Activated B cell treated with CpG ODN at 0.5 μM for 24 hours (primary cell): ENCODE results near the gene CFAP210. TPM values are rescaled to one million over a fixed set of nuclear protein-coding genes. Genes with fewer than 3 reads are reported as not detected.

Source experiments
- ATAC-seq: fragments of 200-7000 bp; cut with Tn5 transposase; one replicate; pipeline ENCODE4 v1.10.0; 2021; ENCODE audit warnings: low read depth, mild to moderate bottlenecking, moderate library complexity
- CTCF ChIA-PET: fragments of 350-600 bp; sonication (Branson Sonifier 250); formaldehyde crosslinking; loops from one replicate; lab custom pipeline; 2021; ENCODE audit warnings: antibody characterized with exemption; lab: Charles Lee
- POLR2A ChIA-PET: fragments of 350-600 bp; sonication (Branson Sonifier 250); formaldehyde crosslinking; loops from one replicate; lab custom pipeline; 2021; ENCODE audit warnings: antibody characterized with exemption; lab: Charles Lee
- DNase-seq: peaks from one replicate; pipeline ENCODE4 v3.0.0; 2022
- H3K27ac Mint-ChIP-seq: one replicate; pipeline ENCODE4 v1.8.0; 2020; ENCODE audit warnings: mixed read lengths
- H3K27me3 Mint-ChIP-seq: one replicate; pipeline ENCODE4 v1.8.0; 2021; ENCODE audit warnings: mixed read lengths
- H3K36me3 Mint-ChIP-seq: one replicate; pipeline ENCODE4 v1.8.0; 2021; ENCODE audit warnings: low read depth, mixed read lengths
- H3K4me1 Mint-ChIP-seq: one replicate; pipeline ENCODE4 v1.8.0; 2021; ENCODE audit warnings: mixed read lengths
- H3K4me3 Mint-ChIP-seq: one replicate; pipeline ENCODE4 v1.8.0; 2020; ENCODE audit warnings: mild to moderate bottlenecking, mixed read lengths
- H3K9me3 Mint-ChIP-seq: one replicate; pipeline ENCODE4 v1.8.0; 2020; ENCODE audit warnings: mixed read lengths
- intact Hi-C: fragments of 100-400 bp; cut with micrococcal nuclease; formaldehyde crosslinking; loops from one replicate; pipeline ENCODE4 v1.15.1; 2024
- total RNA-seq: library from RNA; stranded (reverse); gene quantifications from 2 replicates; pipeline ENCODE4 v1.2.3, GENCODE V29; 2022
- TF ChIP-seq, protein P1 (sequence below): fragments of 200-600 bp; IDR thresholded peaks from one replicate; pipeline ENCODE4 v1.8.0; 2022; ENCODE audit warnings: antibody characterized with exemption, mild to moderate bottlenecking

CFAP210 gene
- total RNA-seq, 1 donor from 2014 or later: not detected

DNA sequence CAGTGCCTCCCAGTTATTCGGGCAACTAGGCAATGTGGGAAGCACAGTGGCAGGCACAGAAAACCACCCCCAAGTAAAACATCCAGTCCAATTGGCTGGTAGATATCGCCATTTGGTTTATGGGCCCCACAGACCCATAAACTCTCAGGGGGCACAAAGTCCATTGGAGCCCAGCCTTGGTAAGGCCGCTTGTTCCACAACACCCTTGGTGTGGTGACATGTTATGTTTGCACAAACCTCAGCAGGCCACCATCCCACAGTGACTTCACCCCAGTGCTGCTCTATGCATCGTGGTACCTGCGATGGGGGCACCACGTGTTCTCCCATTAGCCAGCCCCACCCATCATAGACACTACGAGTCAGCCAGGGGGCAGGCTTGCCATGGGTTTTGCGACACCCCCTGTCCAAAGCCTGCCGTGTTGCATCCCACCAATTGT is 18.6 kb upstream of the CFAP210 start:
- ChIA-PET CTCF (no interaction called here), POLR2A (no interaction called here)
- no peaks in the 10 kb centered on the region for H3K4me1 Mint-ChIP-seq
- TF ChIP-seq, protein P1, sequence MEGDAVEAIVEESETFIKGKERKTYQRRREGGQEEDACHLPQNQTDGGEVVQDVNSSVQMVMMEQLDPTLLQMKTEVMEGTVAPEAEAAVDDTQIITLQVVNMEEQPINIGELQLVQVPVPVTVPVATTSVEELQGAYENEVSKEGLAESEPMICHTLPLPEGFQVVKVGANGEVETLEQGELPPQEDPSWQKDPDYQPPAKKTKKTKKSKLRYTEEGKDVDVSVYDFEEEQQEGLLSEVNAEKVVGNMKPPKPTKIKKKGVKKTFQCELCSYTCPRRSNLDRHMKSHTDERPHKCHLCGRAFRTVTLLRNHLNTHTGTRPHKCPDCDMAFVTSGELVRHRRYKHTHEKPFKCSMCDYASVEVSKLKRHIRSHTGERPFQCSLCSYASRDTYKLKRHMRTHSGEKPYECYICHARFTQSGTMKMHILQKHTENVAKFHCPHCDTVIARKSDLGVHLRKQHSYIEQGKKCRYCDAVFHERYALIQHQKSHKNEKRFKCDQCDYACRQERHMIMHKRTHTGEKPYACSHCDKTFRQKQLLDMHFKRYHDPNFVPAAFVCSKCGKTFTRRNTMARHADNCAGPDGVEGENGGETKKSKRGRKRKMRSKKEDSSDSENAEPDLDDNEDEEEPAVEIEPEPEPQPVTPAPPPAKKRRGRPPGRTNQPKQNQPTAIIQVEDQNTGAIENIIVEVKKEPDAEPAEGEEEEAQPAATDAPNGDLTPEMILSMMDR: no peak
- DNase-seq (no peak), ATAC-seq (no peak)
- no peak overlapping the region for H3K4me3 Mint-ChIP-seq
- no peak overlapping the region for H3K27ac Mint-ChIP-seq
- H3K9me3 Mint-ChIP-seq: peaks cover 6% of the 10 kb centered on the region
- H3K27me3 Mint-ChIP-seq: no peaks in the 10 kb centered on the region
- peaks cover 10% of the 10 kb centered on the region for H3K36me3 Mint-ChIP-seq
- intact Hi-C loops: no loop called here

DNA sequence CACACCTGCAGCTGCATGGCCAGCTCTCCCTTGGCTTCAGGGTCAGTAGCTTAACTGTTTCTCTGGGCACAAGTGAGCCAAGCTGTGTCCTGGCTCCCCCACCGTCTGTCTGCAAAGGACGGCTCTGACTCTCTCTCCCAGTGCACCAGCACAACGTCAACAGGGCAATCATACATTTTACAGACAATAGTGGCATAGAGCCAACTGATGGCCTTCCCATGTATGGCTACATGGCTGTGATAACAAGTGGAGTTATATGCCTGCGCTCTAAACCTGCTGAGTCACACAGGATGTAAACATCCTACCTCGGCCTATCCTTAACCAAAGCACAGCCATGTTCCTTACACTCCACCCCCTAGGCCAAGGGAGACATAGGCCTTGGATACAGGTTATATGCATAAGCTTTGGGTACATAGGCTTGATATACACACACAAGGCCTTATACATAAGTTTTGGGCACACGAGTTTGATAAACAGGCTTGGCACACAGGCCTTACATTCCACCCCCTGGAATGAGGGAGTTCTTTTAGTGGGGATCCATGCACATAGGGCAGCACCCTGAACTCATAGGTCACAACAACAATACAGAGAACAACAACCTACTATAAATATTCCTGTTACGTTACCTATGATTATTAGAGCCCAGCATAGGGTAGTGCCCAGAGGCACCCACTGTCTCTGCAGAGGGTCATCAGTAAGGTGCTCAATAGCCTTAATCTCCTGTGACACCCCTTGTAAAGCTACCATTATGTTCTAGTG is 17.7 kb upstream of the CFAP210 start:
- no peak for ATAC-seq
- intact Hi-C loops: no loop called here
- H3K27me3 Mint-ChIP-seq: no peaks in the 10 kb centered on the region
- H3K36me3 Mint-ChIP-seq: peaks cover 10% of the 10 kb centered on the region
- CTCF ChIA-PET: no interaction called here
- H3K4me3 Mint-ChIP-seq: no peak overlapping the region
- peaks cover 6% of the 10 kb centered on the region for H3K9me3 Mint-ChIP-seq
- no peak overlapping the region for H3K27ac Mint-ChIP-seq
- TF ChIP-seq, protein P1: no peak
- POLR2A ChIA-PET: no interaction called here
- DNase-seq: no peak
- no peaks in the 10 kb centered on the region for H3K4me1 Mint-ChIP-seq

DNA sequence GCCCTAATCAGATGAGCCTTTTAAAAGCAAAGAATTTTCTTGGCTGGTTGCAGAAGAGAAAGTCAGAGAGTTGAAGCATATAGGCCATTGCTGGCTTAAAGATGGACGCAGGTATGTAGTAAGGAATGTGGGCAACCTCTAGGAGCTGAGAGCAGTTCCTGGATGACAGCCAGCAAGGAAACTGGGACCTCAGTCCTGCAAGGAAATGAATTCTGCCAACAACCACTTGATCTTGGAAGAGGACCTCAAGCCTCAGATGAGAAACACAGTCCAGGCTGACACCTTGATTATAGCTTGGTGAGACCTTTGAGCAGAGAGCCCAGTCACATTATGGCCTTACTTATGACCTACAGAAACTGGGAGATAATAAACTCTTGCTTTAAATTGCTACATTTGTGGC is 15.8 kb upstream of the CFAP210 start:
- H3K27ac Mint-ChIP-seq: no peak overlapping the region
- intact Hi-C loops: no loop called here
- POLR2A ChIA-PET: no interaction called here
- H3K27me3 Mint-ChIP-seq: no peaks in the 10 kb centered on the region
- TF ChIP-seq, protein P1: no peak
- no peak overlapping the region for H3K4me3 Mint-ChIP-seq
- H3K36me3 Mint-ChIP-seq: peaks cover 10% of the 10 kb centered on the region
- peaks cover 6% of the 10 kb centered on the region for H3K9me3 Mint-ChIP-seq
- DNase-seq (no peak), ATAC-seq (no peak)
- CTCF ChIA-PET: no interaction called here
- H3K4me1 Mint-ChIP-seq: no peaks in the 10 kb centered on the region

DNA sequence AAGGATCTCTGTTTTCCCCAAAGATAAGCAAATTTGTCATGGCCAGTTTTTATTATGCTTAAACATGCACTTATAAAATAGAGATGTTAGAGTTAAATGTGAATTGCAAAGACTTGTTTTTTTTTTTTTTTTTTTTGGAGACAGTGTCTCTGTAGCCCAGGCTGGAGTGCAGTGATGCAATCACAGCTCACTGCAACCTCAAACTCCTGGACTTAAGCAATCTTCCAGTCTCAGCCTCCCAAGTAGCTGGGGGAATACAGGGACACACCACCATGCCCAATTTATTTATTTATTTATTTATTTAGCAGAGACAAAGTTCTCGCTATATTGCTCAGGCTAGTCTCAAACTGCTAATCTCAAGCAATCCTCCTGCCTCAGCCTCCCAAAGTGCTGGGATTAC is 15.1 kb upstream of the CFAP210 start:
- TF ChIP-seq, protein P1: no peak
- H3K9me3 Mint-ChIP-seq: peaks cover 6% of the 10 kb centered on the region
- ATAC-seq: no peak
- intact Hi-C loops: no loop called here
- H3K27ac Mint-ChIP-seq: no peak overlapping the region
- H3K4me3 Mint-ChIP-seq: no peak overlapping the region
- H3K27me3 Mint-ChIP-seq: no peaks in the 10 kb centered on the region
- DNase-seq: no peak
- H3K36me3 Mint-ChIP-seq: peaks cover 10% of the 10 kb centered on the region
- POLR2A ChIA-PET: no interaction called here
- H3K4me1 Mint-ChIP-seq: no peaks in the 10 kb centered on the region
- CTCF ChIA-PET: no interaction called here

DNA sequence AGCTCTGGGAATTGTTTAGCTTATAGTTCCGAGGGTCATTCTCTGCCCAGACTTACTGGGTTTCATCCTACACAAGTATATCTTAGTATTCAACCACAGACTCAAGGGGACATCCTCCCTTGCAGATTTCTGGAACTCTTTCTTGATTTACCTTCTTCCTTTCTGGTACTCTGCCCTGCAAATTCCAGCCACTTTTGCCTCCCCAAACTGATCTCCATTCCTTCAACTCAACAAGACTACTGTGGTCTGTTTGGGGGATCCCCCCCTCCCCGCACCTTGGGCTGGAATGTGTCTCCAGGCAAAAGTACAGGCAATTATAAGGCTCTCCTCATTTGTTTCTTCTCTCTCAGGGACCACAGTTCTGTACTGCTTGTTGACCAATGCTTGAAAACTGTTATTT is 13.4 kb upstream of the CFAP210 start:
- intact Hi-C loops: no loop called here
- Mint-ChIP-seq H3K4me3 (no peak overlapping the region), H3K4me1 (no peaks in the 10 kb centered on the region), H3K27me3 (no peaks in the 10 kb centered on the region), H3K27ac (no peak overlapping the region), H3K9me3 (peaks cover 6% of the 10 kb centered on the region), H3K36me3 (peaks cover 10% of the 10 kb centered on the region)
- ATAC-seq: no peak
- CTCF ChIA-PET: no interaction called here
- DNase-seq: no peak
- POLR2A ChIA-PET: no interaction called here
- TF ChIP-seq, protein P1: no peak
